H9 (cell line): ENCODE data around the gene IL12RB2. TPM values are rescaled to one million over a fixed set of nuclear protein-coding genes. Genes with fewer than 3 reads are reported as not detected.

Source experiments
- DNase-seq: peaks from one replicate; pipeline ENCODE4 v3.0.0-alpha.2; 2017
- H2AFZ ChIP-seq: one replicate; pipeline ENCODE4 v1.6.1; 2013; ENCODE audit warnings: mild to moderate bottlenecking, low read length, control low read depth, moderate library complexity
- H2AK5ac ChIP-seq: 2 replicates; pipeline ENCODE4 v1.6.1; 2013; ENCODE audit warnings: low read length, control low read depth, mixed read lengths; ENCODE audit not compliant: insufficient read length
- H2BK120ac ChIP-seq: one replicate; pipeline ENCODE4 v1.6.1; 2013; ENCODE audit warnings: low read depth, mild to moderate bottlenecking, low read length, control low read depth, inconsistent platforms; ENCODE audit not compliant: poor library complexity, severe bottlenecking
- H2BK12ac ChIP-seq: 2 replicates; pipeline ENCODE4 v1.6.1; 2013; ENCODE audit warnings: low read length, control low read depth, mixed read lengths, low read depth; ENCODE audit not compliant: insufficient read length
- H2BK15ac ChIP-seq: 2 replicates; pipeline ENCODE4 v1.6.1; 2013; ENCODE audit warnings: low read depth, low read length, control low read depth
- H2BK20ac ChIP-seq: one replicate; pipeline ENCODE4 v1.6.1; 2013; ENCODE audit warnings: low read depth, mild to moderate bottlenecking, low read length, control low read depth, inconsistent platforms; ENCODE audit not compliant: poor library complexity, severe bottlenecking
- H2BK5ac ChIP-seq: 2 replicates; pipeline ENCODE4 v1.6.1; 2013; ENCODE audit warnings: low read length, control low read depth, mixed read lengths; ENCODE audit not compliant: insufficient read length
- H3K14ac ChIP-seq: 2 replicates; pipeline ENCODE4 v1.6.1; 2013; ENCODE audit warnings: low read length, control low read depth; ENCODE audit not compliant: insufficient read depth
- H3K18ac ChIP-seq: 2 replicates; pipeline ENCODE4 v1.6.1; 2013; ENCODE audit warnings: low read depth, mild to moderate bottlenecking, mixed read lengths, low read length, control low read depth; ENCODE audit not compliant: insufficient read length
- H3K23ac ChIP-seq: 2 replicates; pipeline ENCODE4 v1.6.1; 2013; ENCODE audit warnings: low read length, control low read depth, mixed read lengths, low read depth; ENCODE audit not compliant: insufficient read length
- H3K23me2 ChIP-seq: 2 replicates; pipeline ENCODE4 v1.6.1; 2013; ENCODE audit warnings: low read depth, mild to moderate bottlenecking, mixed read lengths, low read length, control low read depth; ENCODE audit not compliant: insufficient read length, poor library complexity, severe bottlenecking
- H3K27ac ChIP-seq: 2 replicates; pipeline ENCODE4 v1.5.1; 2013; ENCODE audit warnings: low read length, control low read depth, mixed read lengths, low read depth; ENCODE audit not compliant: insufficient read length
- H3K27me3 ChIP-seq: 2 replicates; pipeline ENCODE4 v1.6.1; 2013; ENCODE audit warnings: low read length, control low read depth, inconsistent platforms; ENCODE audit not compliant: insufficient read depth
- H3K4ac ChIP-seq: 2 replicates; pipeline ENCODE4 v1.6.1; 2013; ENCODE audit warnings: low read depth, mild to moderate bottlenecking, control low read depth, inconsistent platforms, low read length, moderate library complexity
- H3K4me1 ChIP-seq: 2 replicates; pipeline ENCODE4 v1.6.1; 2013; ENCODE audit warnings: low read length, control low read depth, inconsistent platforms; ENCODE audit not compliant: insufficient read depth
- H3K4me2 ChIP-seq: 2 replicates; pipeline ENCODE4 v1.6.1; 2013; ENCODE audit warnings: low read length, control low read depth, mixed read lengths; ENCODE audit not compliant: insufficient read length, insufficient read depth
- H3K56ac ChIP-seq: 2 replicates; pipeline ENCODE4 v1.6.1; 2013; ENCODE audit warnings: low read depth, mild to moderate bottlenecking, mixed read lengths, low read length, control low read depth; ENCODE audit not compliant: insufficient read length
- H3K79me1 ChIP-seq: 2 replicates; pipeline ENCODE4 v1.6.1; 2013; ENCODE audit warnings: low read depth, mild to moderate bottlenecking, moderate library complexity, low read length, control low read depth, inconsistent platforms; ENCODE audit not compliant: insufficient read depth, poor library complexity, severe bottlenecking
- H3K79me2 ChIP-seq: 2 replicates; pipeline ENCODE4 v1.6.1; 2013; ENCODE audit warnings: low read length, control low read depth, inconsistent platforms; ENCODE audit not compliant: insufficient read depth
- H3K9ac ChIP-seq: 2 replicates; pipeline ENCODE4 v1.6.1; 2013; ENCODE audit warnings: low read length, control low read depth, mixed read lengths; ENCODE audit not compliant: insufficient read length; ENCODE audit errors: extremely low read depth
- H3K9me3 ChIP-seq: one replicate; pipeline ENCODE4 v1.6.1; 2013; ENCODE audit warnings: low read depth, low read length, inconsistent platforms; ENCODE audit not compliant: control insufficient read depth
- H3T11ph ChIP-seq: one replicate; pipeline ENCODE4 v1.6.1; 2013; ENCODE audit warnings: mild to moderate bottlenecking, low read length, control low read depth, inconsistent platforms
- H4K20me1 ChIP-seq: one replicate; pipeline ENCODE4 v1.6.1; 2013; ENCODE audit not compliant: control insufficient read depth, insufficient read length, insufficient read depth
- H4K5ac ChIP-seq: 2 replicates; pipeline ENCODE4 v1.6.1; 2013; ENCODE audit warnings: low read depth, mild to moderate bottlenecking, mixed read lengths, low read length, control low read depth; ENCODE audit not compliant: insufficient read length
- H4K8ac ChIP-seq: replicated peaks from 2 replicates; pipeline ENCODE4 v1.6.1; 2013; ENCODE audit warnings: low read length, control low read depth, mixed read lengths, low read depth; ENCODE audit not compliant: insufficient read length
- H4K91ac ChIP-seq: 2 replicates; pipeline ENCODE4 v1.6.1; 2013; ENCODE audit warnings: low read depth, mild to moderate bottlenecking, moderate library complexity, mixed read lengths, low read length, control low read depth; ENCODE audit not compliant: insufficient read length
- H3K27ac Mint-ChIP-seq, 3 experiments: 2 replicates in 2 of 3; 3 replicates in 1 of 3; pipeline ENCODE4 v1.8.0; 2020 to 2021; ENCODE audit warnings: mixed read lengths in 3 of 3, mild to moderate bottlenecking in 1 of 3, moderate library complexity in 1 of 3
- H3K27me3 Mint-ChIP-seq: 2 replicates; pipeline ENCODE4 v1.8.0; 2021; ENCODE audit warnings: low read depth, mild to moderate bottlenecking, moderate library complexity, mixed read lengths
- H3K36me3 Mint-ChIP-seq, 3 experiments: 2 replicates in 2 of 3; 3 replicates in 1 of 3; pipeline ENCODE4 v1.8.0; 2020 to 2021; ENCODE audit warnings: low read depth in 3 of 3, mixed read lengths in 3 of 3; ENCODE audit not compliant: insufficient read depth in 1 of 3
- H3K4me1 Mint-ChIP-seq, 2 experiments: 2 replicates each; pipeline ENCODE4 v1.8.0; 2020; ENCODE audit warnings: mixed read lengths in 2 of 2
- H3K4me3 Mint-ChIP-seq, 2 experiments: 2 replicates in 1 of 2; 3 replicates in 1 of 2; pipeline ENCODE4 v1.8.0; 2020 to 2021; ENCODE audit warnings: mild to moderate bottlenecking in 2 of 2, mixed read lengths in 2 of 2, moderate library complexity in 1 of 2
- H3K9me3 Mint-ChIP-seq, 2 experiments: 2 replicates in 1 of 2; 3 replicates in 1 of 2; pipeline ENCODE4 v1.8.0; 2020; ENCODE audit warnings: mild to moderate bottlenecking in 2 of 2, mixed read lengths in 2 of 2, moderate library complexity in 1 of 2
- WGBS: extraction: QIAGEN DNeasy Blood & Tissue Kit; methylation state at CpG from one replicate; pipeline ENCODE4 v1.1.7; 2013; ENCODE audit warnings: missing lambda C conversion rate, low lambda C conversion rate, mixed read lengths; ENCODE audit not compliant: insufficient read length; ENCODE audit errors: extremely low coverage; 5-methylcytosine and 5-hydroxymethylcytosine counted together
- total RNA-seq: library from RNA; stranded (reverse); gene quantifications from 2 replicates; pipeline ENCODE4 v1.2.1, GENCODE V29; 2021
- TF ChIP-seq, protein P1 (sequence below): fragments of 200-600 bp; sonication (generic); conservative IDR thresholded peaks from 3 replicates; pipeline ENCODE4 v1.8.0; 2021; ENCODE audit warnings: antibody characterized with exemption, mild to moderate bottlenecking

Gene IL12RB2
- total RNA-seq, 1 experiment from 2014 or later: 0.77 TPM

DNA sequence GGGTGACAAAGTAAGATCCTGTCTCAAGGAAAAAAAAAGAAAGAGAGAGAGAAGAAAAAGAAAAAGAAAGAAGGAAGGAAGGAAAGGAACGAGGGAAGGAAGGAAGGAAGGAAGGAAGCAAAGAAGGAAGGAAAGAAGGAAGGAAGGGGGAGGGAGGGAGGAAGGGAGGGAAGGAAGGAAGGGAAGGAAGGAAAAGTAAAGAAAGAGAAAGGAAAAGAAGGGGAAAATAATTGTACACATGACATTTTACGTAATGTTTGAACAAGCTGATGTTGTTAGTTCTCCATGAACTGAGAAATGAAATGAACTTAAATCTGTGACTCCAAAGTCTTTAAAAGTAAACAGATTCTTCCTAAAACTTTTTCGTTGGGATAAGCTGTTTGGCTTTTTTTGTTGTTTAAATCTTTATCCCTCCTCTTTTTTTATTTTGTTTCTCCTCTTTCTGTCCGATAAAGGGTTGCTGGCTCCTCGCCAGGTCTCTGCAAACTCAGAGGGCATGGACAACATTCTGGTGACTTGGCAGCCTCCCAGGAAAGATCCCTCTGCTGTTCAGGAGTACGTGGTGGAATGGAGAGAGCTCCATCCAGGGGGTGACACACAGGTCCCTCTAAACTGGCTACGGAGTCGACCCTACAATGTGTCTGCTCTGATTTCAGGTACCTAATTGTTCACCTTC is 59.8 kb downstream of the IL12RB2 start:
- H3K4me1 Mint-ChIP-seq: peaks cover 13 to 16% of the 10 kb centered on the region in 2 experiments
- H3K36me3 Mint-ChIP-seq: no peaks in the 10 kb centered on the region

More for the DNA sequence above, 59.8 kb downstream of the IL12RB2 start:
- Histone ChIP-seq H3K4me1 (no peaks in the 10 kb centered on the region), H2AK5ac (no peak overlapping the region), H3K27me3 (no peaks in the 10 kb centered on the region), H2BK20ac (no peak overlapping the region), H3K4me2 (no peak overlapping the region), H2BK12ac (no peak overlapping the region), H3K23me2 (no peaks in the 10 kb centered on the region), H3K9ac (no peak overlapping the region), H2BK5ac (no peak overlapping the region), H3K56ac (no peak overlapping the region), H3K4ac (no peak overlapping the region), H4K20me1 (no peaks in the 10 kb centered on the region), H4K5ac (no peak overlapping the region), H4K8ac (no peak overlapping the region), H4K91ac (no peak overlapping the region), H2BK120ac (no peak overlapping the region), H3K14ac (no peak overlapping the region), H3T11ph (no peak overlapping the region), H2BK15ac (no peak overlapping the region), H3K79me1 (no peaks in the 10 kb centered on the region), H3K23ac (no peak overlapping the region), H3K18ac (no peak overlapping the region), H2AFZ (no peak overlapping the region), H3K79me2 (no peaks in the 10 kb centered on the region), H3K9me3 (no peaks in the 10 kb centered on the region), H3K27ac (no peak overlapping the region)
- DNase-seq: no peak
- Mint-ChIP-seq H3K27me3 (no peaks in the 10 kb centered on the region; the same call in 1 of the 2 replicates), H3K4me3 (no peak overlapping the region), H3K27ac (no peak overlapping the region), H3K9me3 (no peaks in the 10 kb centered on the region)
- no CpG with 5 or more reads among the region's 8 CpGs for WGBS
- TF ChIP-seq, protein P1, sequence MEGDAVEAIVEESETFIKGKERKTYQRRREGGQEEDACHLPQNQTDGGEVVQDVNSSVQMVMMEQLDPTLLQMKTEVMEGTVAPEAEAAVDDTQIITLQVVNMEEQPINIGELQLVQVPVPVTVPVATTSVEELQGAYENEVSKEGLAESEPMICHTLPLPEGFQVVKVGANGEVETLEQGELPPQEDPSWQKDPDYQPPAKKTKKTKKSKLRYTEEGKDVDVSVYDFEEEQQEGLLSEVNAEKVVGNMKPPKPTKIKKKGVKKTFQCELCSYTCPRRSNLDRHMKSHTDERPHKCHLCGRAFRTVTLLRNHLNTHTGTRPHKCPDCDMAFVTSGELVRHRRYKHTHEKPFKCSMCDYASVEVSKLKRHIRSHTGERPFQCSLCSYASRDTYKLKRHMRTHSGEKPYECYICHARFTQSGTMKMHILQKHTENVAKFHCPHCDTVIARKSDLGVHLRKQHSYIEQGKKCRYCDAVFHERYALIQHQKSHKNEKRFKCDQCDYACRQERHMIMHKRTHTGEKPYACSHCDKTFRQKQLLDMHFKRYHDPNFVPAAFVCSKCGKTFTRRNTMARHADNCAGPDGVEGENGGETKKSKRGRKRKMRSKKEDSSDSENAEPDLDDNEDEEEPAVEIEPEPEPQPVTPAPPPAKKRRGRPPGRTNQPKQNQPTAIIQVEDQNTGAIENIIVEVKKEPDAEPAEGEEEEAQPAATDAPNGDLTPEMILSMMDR: no peak
